Measurements from ENCODE around the gene MACROD1. TPM values are rescaled to one million over a fixed set of nuclear protein-coding genes. Genes with fewer than 3 reads are reported as not detected.

Gene MACROD1
- total and polyA plus RNA-seq, 2 of the 13 experiments (the other 11 are each of a cell fraction or from before 2014, with no cell fraction given) = 23.1 to 34.5 TPM

- peak; percentile 80; the same call in 1 of the 2 replicates for TF ChIP-seq XBP1 (CRISPR knock-in tag; IDR thresholded peaks at IDR 0.05)
- no peak for TF ChIP-seq BRF2 (CRISPR knock-in tag; IDR thresholded peaks at IDR 0.05)
- TF ChIP-seq SRSF4 (IDR thresholded peaks at IDR 0.05; ENCODE audit: low read depth, low read length, poor library complexity, severe bottlenecking) = no peak
- peak; percentile 40; the same call in 1 of the 2 replicates for TF ChIP-seq RAD21 (CRISPR knock-in tag; IDR thresholded peaks at IDR 0.05)
- TF ChIP-seq HMG20B (CRISPR knock-in tag; conservative IDR thresholded peaks at IDR 0.05) = no peak
- TF ChIP-seq SP140L (CRISPR knock-in tag; IDR thresholded peaks at IDR 0.05; ENCODE audit: borderline replicate concordance) = no peak
- no peak for TF ChIP-seq SUZ12 (IDR thresholded peaks at IDR 0.05; ENCODE audit: low read depth, low read length)
- TF ChIP-seq PLSCR1 (CRISPR knock-in tag; IDR thresholded peaks at IDR 0.05; ENCODE audit: borderline replicate concordance) = no peak
- no peak; the same call in 1 of the 2 replicates for TF ChIP-seq ZNF136 (CRISPR knock-in tag; IDR thresholded peaks at IDR 0.05; ENCODE audit: low read depth)
- TF ChIP-seq ZBTB10 (CRISPR knock-in tag; IDR thresholded peaks at IDR 0.05; ENCODE audit: borderline replicate concordance) = no peak
- no peak for TF ChIP-seq STAT6 (CRISPR knock-in tag; IDR thresholded peaks at IDR 0.05; ENCODE audit: borderline replicate concordance)
- TF ChIP-seq RBM22 (optimal IDR thresholded peaks at IDR 0.05; ENCODE audit: low read length) = peak; percentile 96
- TF ChIP-seq TOPORS (CRISPR knock-in tag; IDR thresholded peaks at IDR 0.05) = peak; percentile 74
- no peak for TF ChIP-seq SNRNP70 (IDR thresholded peaks at IDR 0.05; ENCODE audit: low read depth, low read length)
- TF ChIP-seq SCMH1 (CRISPR knock-in tag; IDR thresholded peaks at IDR 0.05; ENCODE audit: borderline replicate concordance) = no peak
- no peak; the same call in 1 of the 2 replicates for TF ChIP-seq KDM3A (CRISPR knock-in tag; IDR thresholded peaks at IDR 0.05; ENCODE audit: low read depth)
- peak; percentile 18; the same call in 1 of the 2 replicates for TF ChIP-seq BORCS8-MEF2B (CRISPR knock-in tag; IDR thresholded peaks at IDR 0.05)
- TF ChIP-seq NONO (IDR thresholded peaks at IDR 0.05) = no peak
- TF ChIP-seq NONO (CRISPR knock-in tag; conservative IDR thresholded peaks at IDR 0.05) = 0 out of 2 replicates have a peak, but pooled peaks have one; percentile 49
- TF ChIP-seq ZNF414 (CRISPR knock-in tag; IDR thresholded peaks at IDR 0.05) = peak; percentile 22; the same call in 1 of the 2 replicates
- peak; percentile 71; the same call in 1 of the 2 replicates for TF ChIP-seq ZNF317 (CRISPR knock-in tag; IDR thresholded peaks at IDR 0.05)
These were observed 179.6 kb downstream of the MACROD1 start, which contains the start of gene OTUB1 (continued) for GRCh38 chr11:63986156-63986931.

All from HepG2 (cell line).